K562 (cell line): Measurements from ENCODE around the gene KCNH2. TPM values are rescaled to one million over a fixed set of nuclear protein-coding genes. Genes with fewer than 3 reads are reported as not detected.
A peak's percentile ranks its signal among the peaks of the same experiment; 100 is the strongest.

Experiments
- ARID4B ChIP-seq: sonication (generic); formaldehyde crosslinking; IDR thresholded peaks from 2 replicates; pipeline ENCODE4 v1.8.0; 2022; ENCODE audit warnings: mild to moderate bottlenecking, missing genetic modification reagents
- CCAR2 ChIP-seq: fragments of 200-400 bp; formaldehyde crosslinking; IDR thresholded peaks from 2 replicates; pipeline ENCODE4 v1.6.1; 2017; ENCODE audit warnings: mild to moderate bottlenecking, low read depth, low read length
- GATA2 ChIP-seq: sonication (generic); formaldehyde crosslinking; IDR thresholded peaks from 2 replicates; pipeline ENCODE4 v1.4.0; 2020; ENCODE audit warnings: mild to moderate bottlenecking, missing genetic modification reagents
- KAT8 ChIP-seq: fragments of 450-650 bp; IDR thresholded peaks from 2 replicates; pipeline ENCODE4 v1.6.1; 2016; ENCODE audit warnings: low read depth, mild to moderate bottlenecking
- MBD2 ChIP-seq: sonication (generic); IDR thresholded peaks from 2 replicates; pipeline ENCODE4 v1.6.1; 2016; ENCODE audit warnings: low read depth, borderline replicate concordance
- MCM2 ChIP-seq: fragments of 450-650 bp; IDR thresholded peaks from 2 replicates; pipeline ENCODE4 v1.6.1; 2017; ENCODE audit warnings: low read depth, mild to moderate bottlenecking
- MCM5 ChIP-seq: fragments of 450-650 bp; IDR thresholded peaks from 2 replicates; pipeline ENCODE4 v1.6.1; 2016; ENCODE audit warnings: low read depth
- MTA2 ChIP-seq: fragments of 450-650 bp; IDR thresholded peaks from 2 replicates; pipeline ENCODE4 v1.6.1; 2016; ENCODE audit warnings: low read depth
- POLR2AphosphoS2 ChIP-seq: IDR thresholded peaks from 2 replicates; pipeline ENCODE4 v1.6.1; 2012; ENCODE audit warnings: low read length, improper control_type of control experiment
- RBBP5 ChIP-seq: fragments of 200-600 bp; sonication (generic); IDR thresholded peaks from 2 replicates; pipeline ENCODE4 v1.6.1; 2012; ENCODE audit warnings: borderline replicate concordance, mild to moderate bottlenecking, low read length, control low read depth, inconsistent platforms; ENCODE audit not compliant: insufficient read depth, poor library complexity, severe bottlenecking
- SFPQ ChIP-seq: fragments of 200-400 bp; formaldehyde crosslinking; IDR thresholded peaks from 2 replicates; pipeline ENCODE4 v1.6.1; 2017; ENCODE audit warnings: mild to moderate bottlenecking, low read depth, low read length, moderate library complexity
- SRSF7 ChIP-seq: fragments of 200-400 bp; formaldehyde crosslinking; optimal IDR thresholded peaks from 2 replicates; pipeline ENCODE3; 2017; ENCODE audit warnings: mild to moderate bottlenecking, low read depth, low read length
- TAF1 ChIP-seq: IDR thresholded peaks from 2 replicates; pipeline ENCODE4 v1.6.1; 2011; ENCODE audit warnings: mild to moderate bottlenecking, low read length, moderate library complexity; ENCODE audit not compliant: insufficient read depth, control insufficient read depth, severe bottlenecking; ENCODE audit errors: extremely low read depth
- ZBTB49 ChIP-seq: sonication (generic); formaldehyde crosslinking; IDR thresholded peaks from 2 replicates; pipeline ENCODE4 v1.8.0; 2022; ENCODE audit warnings: missing genetic modification reagents, mild to moderate bottlenecking, borderline replicate concordance
- ZNF232 ChIP-seq: sonication (generic); formaldehyde crosslinking; IDR thresholded peaks from 2 replicates; pipeline ENCODE4 v1.8.0; 2022; ENCODE audit warnings: mild to moderate bottlenecking, missing genetic modification reagents
- ZNF277 ChIP-seq: fragments of 250-450 bp; sonication (Bioruptor Pico); IDR thresholded peaks from 2 replicates; pipeline ENCODE4 v1.8.0; 2022; ENCODE audit warnings: inconsistent platforms, mild to moderate bottlenecking, moderate library complexity, borderline replicate concordance
- ZNF311 ChIP-seq: fragments of 250-450 bp; sonication (Bioruptor Pico); IDR thresholded peaks from 2 replicates; pipeline ENCODE4 v1.4.0; 2020; ENCODE audit warnings: mild to moderate bottlenecking, moderate library complexity
- ZNF354B ChIP-seq: fragments of 250-450 bp; sonication (Bioruptor Pico); IDR thresholded peaks from 2 replicates; pipeline ENCODE4 v1.4.0; 2020
- polyA plus RNA-seq, 8 experiments: library from polyadenylated mRNA; depleted of rRNA in 4 of 8; stranded (reverse) in 5 of 8; unstranded in 3 of 8; fragments of >200 nt; fragmentation: Nextera tagmentation in 2 of 8; fragmentation: Illumina TruSeq in 1 of 8; extraction: Ambion mirVana in 2 of 8; extraction: Trizol in 1 of 8; gene quantifications; 2 replicates each; pipeline versions ENCODE4 v1.2.1 to v1.2.3, GENCODE V29; 2011 to 2014; ENCODE audit warnings: inconsistent platforms in 1 of 8, missing spikeins in 1 of 8
- total RNA-seq, 7 experiments: library from RNA; depleted of rRNA in 6 of 7; stranded (reverse); fragments of >200 nt in 6 of 7; fragmentation: Illumina TruSeq in 2 of 7; extraction: Trizol in 2 of 7; gene quantifications; 2 replicates each; pipeline versions ENCODE4 v1.2.1 to v1.2.3, GENCODE V29; 2011 to 2021; ENCODE audit warnings: low replicate concordance in 1 of 7

Gene KCNH2
- total and polyA plus RNA-seq, 9 of the 15 experiments (the other 6 are each of a cell fraction or from before 2014, with no cell fraction given): 18.1 to 368 (median 218) TPM

- TF ChIP-seq ARID4B (CRISPR knock-in tag): 0 out of 2 replicates have a peak, but pooled peaks have one; percentile 65
- TF ChIP-seq SFPQ: no peak
- TF ChIP-seq ZBTB49 (CRISPR knock-in tag): no peak
- TF ChIP-seq SRSF7: no peak
- no peak for TF ChIP-seq CCAR2
- TF ChIP-seq ZNF354B: no peak
- TF ChIP-seq MCM5: no peak
- TF ChIP-seq MCM2: no peak
- no peak for TF ChIP-seq ZNF232
- TF ChIP-seq MTA2: no peak
- TF ChIP-seq MBD2: no peak
- no peak for TF ChIP-seq POLR2AphosphoS2
- no peak for TF ChIP-seq KAT8
- no peak for TF ChIP-seq ZNF311 (CRISPR knock-in tag)
- TF ChIP-seq TAF1: peak; percentile 59
- TF ChIP-seq RBBP5: peak; percentile 65
- TF ChIP-seq GATA2 (CRISPR knock-in tag): no peak
- TF ChIP-seq ZNF277 (CRISPR knock-in tag): no peak
Measured at GRCh38 chr7:151010307-151011096, 32.4 kb upstream of the KCNH2 start (continued).
